Cortex of kidney (tissue), 1 donor: Measurements from ENCODE around the gene ZC2HC1C.

ENCODE experiments used
- DNase-seq: peaks from one replicate; lab custom pipeline; 2025; lab: John Stamatoyannopoulos, UW

ZC2HC1C gene

GRCh38 chr14:75069121-75069810 is at the start of gene ZC2HC1C:
ZC2HC1C (plus strand) TSS chr14:75069641; CDS start chr14:75070574, 933 bp downstream.
- DNase-seq = peak; percentile 75

DNA sequence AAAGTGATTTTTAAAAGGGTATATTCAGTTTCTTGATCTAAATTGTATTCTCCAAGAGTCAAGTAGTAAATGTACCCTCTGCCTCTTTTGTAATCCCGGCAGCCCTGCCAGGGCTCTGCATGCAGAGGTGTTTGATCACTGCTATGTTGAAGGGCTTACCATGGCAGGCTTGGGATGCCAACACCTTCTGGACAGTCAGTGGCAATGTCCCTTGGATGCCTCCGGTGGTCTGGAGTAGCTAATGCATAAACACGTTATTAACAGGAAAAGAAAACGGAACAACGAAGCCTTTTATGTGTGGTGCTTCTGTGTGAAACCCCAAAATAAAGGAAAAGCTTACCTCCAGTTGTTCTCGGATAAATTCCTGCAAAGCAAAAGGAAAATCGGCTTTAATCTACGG is 46.8 kb upstream of the ZC2HC1C start:
- DNase-seq = no peak

DNA sequence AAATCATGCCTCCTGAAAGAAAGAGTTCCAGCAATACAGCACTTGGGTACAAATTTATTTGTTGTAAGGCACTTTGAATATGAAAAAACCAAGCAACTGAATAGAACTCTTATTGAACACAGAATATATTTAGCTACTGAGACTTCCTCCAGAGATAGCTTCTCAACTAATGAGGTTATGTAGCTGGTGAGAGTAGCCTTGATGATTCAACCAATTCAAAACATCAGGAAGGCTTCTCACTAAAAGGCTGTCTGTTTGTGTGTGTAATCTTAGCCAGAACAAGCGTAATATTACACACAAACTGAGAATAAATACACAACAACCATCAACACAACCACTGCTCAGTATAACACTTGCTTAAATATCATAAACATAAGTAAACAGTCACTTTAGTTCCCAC is 46.3 kb upstream of the ZC2HC1C start:
- DNase-seq = no peak

DNA sequence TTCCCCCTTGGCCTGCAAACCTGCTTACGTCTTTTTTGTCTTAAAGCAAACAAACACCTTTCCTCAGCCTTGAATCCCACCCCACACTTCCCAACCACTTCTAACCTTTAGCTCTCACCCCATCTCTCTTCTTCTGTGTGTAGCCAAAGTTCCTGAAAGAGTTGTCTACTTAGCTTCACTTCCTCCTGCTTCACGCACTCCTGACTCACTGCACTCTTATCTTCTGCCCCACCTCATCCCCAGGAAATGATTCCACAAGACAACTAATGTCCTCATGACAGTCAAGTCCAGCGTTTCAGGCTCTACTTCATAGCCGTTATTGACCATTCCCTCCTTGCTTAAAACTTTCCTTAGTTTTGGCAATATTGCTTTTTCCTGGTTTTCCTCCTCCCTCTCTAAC is 44.4 kb upstream of the ZC2HC1C start:
- no peak for DNase-seq

DNA sequence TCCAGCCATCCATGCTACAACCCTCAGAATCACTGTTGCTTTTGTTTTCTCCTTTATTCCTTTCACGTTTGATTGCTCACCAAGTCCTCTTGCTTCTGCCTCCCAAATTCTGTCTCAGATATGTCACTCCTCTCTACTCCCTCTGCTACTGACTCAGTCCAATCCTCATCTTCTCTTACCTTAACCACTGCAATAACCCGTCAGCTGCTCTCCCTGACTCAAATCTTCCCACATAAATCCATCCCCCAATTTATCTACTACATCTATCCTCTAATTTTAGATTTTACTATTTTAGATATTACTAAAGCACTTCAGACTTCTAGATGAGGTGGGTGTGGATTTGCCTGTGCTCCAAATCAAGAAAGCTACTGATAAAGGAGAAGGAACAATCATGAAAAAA is 43.6 kb upstream of the ZC2HC1C start:
- DNase-seq = no peak

DNA sequence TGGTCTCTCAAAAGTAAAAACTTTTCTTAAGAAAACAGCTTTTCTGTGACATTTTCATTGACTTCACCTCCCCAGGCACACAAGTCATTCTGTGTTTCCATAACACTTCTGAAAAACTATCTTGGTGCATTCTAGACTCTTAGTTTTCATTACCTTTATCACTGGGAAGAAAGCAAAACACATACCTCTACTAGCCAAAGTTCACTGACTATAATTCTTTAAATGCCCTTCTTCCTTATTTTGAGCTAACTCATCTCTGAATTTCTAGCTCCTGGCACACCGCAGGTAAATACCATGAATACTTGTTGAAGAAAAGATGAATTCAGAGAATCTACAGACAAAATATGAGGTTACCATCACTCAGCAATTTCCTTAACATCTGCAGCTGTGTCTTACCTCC is 39.3 kb upstream of the ZC2HC1C start:
- no peak for DNase-seq

DNA sequence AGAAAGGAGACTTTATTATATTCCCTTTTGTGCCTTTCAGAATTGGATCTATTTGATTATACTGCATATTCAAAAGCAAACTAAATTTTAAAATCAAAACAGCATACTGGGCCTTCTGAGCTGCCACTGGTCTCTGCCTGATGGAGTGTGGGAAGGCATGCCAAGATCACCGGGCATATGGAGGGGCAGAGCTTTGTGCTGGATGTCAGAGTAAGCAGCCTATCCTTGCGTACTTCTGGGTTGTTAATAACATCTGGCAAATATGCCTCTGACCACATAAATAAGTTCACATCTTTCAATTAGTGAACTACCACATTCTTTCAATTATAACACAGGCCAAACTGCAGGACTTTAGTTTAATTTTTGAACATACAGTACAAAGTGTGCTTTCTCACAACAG is 36.5 kb upstream of the ZC2HC1C start:
- DNase-seq = no peak

- no peak for DNase-seq
Observed at GRCh38 chr14:75040507-75040906, 28.9 kb upstream of the ZC2HC1C start.

DNA sequence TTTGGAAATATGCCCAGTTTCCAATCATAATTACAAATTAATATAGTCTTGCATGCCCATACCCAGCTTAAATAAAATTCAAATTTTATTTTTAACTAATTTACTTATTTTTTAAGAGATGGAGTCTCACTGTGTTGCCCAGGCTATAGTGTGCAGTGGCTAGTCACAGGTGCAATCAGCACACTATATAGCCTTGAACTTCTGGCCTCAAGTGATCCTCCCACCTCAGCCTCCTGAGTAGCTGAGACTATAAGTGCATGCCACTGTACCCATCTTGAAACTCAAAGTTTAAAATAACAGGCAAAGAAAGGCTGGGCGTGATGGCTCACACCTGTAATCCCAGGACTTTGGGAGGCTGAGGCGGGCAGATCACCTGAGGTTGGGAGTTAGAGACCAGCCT is 28.5 kb upstream of the ZC2HC1C start:
- DNase-seq = no peak

DNA sequence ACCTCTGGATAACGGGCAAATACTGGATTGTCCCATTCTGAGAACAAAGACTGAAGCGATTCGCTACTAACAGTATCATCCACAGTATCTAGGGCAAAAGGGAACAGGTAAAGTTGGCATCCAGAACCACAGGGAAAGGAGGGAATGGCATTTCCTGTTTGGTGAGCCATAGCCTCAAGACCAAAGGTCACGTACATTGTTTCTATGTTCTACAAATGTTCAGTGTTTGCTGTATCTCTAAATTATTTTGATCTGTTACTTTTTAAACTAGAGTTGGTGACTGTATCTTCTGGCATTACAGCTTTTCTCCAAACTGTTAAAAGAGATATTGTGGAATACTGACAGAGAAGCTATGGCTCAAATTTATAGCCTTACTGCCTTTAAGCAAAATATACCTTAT is 27.8 kb upstream of the ZC2HC1C start:
- no peak for DNase-seq

- DNase-seq = no peak
Observed at GRCh38 chr14:75042035-75042434, 27.4 kb upstream of the ZC2HC1C start.

DNA sequence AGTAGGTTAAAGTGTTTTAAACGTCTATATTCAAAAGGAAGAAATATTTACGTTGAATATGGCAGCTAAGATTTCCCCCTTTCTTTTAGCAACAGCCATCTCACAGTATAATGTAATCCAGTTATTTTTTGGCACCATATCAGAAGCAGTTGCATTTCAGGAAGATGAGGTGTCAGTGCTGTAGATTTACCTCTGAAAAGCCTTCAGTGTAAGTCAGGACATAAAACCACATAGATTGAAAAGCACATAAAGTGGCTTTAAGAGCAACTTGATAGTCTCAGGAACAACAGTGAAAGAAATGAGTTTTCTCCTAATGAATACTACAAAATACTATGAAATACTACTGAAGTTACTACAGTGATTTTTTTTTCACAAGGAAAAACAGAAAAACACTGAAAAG is 25.1 kb upstream of the ZC2HC1C start:
- DNase-seq = no peak

DNA sequence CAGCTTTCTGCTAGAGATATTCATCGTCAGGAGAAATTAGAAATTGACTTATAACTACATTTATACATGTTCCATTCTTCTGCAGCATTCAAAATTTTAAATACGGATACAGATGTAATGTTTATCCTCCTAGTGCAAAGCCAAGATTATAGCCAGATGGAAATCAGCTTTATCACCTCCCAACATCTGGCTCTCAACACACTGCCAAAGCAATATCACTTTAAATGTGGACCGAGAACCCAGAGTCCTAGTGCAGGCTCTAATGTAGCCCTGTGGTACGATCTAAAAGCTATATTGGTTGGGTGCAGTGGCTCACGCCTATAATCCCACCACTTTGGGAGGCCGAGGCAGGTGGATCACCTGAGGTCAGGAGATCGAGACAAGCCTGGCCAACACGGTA is 24.7 kb upstream of the ZC2HC1C start:
- DNase-seq = no peak

DNA sequence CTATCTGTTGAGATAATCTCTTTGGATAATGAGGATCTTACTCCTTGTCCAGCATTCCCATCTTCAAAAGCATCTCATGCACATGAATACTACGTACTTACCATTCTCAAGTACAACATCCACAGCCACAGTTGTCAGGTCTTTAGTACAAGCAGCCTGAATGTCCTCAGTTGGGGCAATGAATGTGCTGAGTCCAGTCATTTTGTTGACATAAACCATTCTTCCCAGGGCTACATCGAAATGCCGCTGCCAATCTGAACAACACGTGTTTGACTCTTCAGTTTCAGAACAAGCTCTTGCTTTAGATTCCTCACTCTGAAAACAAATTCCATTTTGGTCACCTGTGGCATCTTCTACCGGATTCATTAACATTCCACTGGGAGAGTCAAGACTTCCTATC is 23.2 kb upstream of the ZC2HC1C start:
- no peak for DNase-seq

GRCh38 chr14:75046899-75047298 is 22.5 kb upstream of the ZC2HC1C start:
- DNase-seq = no peak

GRCh38 chr14:75047506-75047905 is 21.9 kb upstream of the ZC2HC1C start:
- no peak for DNase-seq

GRCh38 chr14:75048101-75048500 is 21.3 kb upstream of the ZC2HC1C start:
- DNase-seq = no peak

GRCh38 chr14:75049136-75049535 is 20.3 kb upstream of the ZC2HC1C start:
- DNase-seq = no peak

GRCh38 chr14:75049731-75050201 is 19.7 kb upstream of the ZC2HC1C start:
- no peak for DNase-seq

DNA sequence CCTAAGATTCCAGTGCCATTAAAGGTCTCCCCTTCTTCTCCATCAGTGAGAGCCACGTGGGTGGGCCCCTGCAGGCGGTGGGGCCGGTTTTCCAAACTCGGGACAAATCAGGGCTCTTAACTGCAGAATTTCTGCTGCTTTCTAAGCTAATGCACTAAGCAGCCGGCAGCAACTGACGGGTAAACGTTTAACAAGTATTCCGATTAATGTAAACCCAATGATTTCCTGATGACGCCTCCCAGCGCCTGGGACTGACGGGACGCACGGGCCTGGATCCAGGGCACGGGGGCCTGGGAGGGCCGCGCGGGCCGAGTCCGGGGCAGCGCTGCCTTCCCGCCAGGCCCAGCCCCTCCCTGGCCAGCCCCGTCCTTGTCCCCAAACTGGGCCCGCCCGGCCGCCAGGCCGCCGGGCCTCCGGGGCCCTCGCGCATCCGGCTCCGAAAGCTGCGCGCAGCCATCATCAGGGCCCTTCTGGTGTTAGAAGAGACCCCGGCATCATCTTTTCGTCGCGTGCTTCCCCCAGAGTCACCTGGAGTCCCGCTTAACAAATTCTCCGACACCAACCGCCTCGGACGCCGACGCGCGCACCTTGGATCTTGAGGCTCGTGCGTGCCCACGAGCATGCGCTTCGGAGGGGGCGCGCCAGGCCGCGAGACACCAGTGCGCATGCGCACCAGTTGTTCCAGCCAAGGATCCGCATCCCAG is 18.4 kb upstream of the ZC2HC1C start, which contains the start of gene MLH3:
Gene MLH3 (minus strand): TSS at position 616 of the 704 bp plus-strand sequence. CDS start 1,812 bp downstream, outside the sequence.
- DNase-seq = peak; percentile 30

- no peak for DNase-seq
Observed at GRCh38 chr14:75051556-75051899, 17.9 kb upstream of the ZC2HC1C start.

DNA sequence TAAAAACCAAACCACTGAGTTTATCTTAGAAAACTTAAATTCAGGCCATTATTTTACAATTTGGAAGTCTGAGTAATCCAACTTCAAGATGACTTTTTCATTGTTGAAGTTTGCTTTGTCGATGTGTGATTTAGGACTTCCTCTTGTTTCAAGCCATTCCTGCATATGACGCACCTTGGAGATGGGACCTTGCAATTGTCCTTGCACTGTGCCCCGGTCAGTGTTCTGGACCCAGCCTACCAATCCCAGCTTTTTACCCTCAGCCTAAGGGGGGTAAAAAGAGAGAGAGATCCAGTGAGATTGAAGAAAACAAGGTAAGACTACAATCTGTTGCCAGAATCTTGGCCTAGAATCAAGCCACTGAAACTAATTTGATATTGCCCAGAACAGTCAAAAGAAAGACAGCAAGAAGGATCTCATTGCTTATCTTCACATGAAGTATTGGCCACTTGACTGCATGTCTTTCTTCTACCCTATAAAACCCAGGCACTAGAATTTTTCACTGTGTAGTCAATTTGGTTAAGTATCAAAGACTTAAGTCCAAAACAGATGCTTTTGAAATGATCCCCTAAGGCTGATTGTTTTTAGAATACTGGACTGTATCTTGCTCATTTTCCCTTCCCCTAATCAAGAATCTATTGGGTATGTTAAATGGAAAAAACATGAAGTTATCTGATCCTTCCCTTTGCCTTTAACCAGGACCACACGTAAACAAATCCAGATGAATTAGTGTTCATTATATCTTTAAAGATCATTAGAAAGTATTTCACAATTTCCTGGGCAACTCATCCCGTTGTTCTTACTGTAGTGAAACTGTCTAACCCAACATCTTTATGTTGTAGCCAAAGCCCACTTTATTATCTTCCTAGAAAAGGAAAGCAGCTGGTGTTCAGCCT is 15.8 kb upstream of the ZC2HC1C start:
- DNase-seq = no peak

- DNase-seq = no peak
Observed at GRCh38 chr14:75054421-75054820, 15.0 kb upstream of the ZC2HC1C start.
